ENCODE measurements around the gene TMEM255B.

The TMEM255B gene

DNA sequence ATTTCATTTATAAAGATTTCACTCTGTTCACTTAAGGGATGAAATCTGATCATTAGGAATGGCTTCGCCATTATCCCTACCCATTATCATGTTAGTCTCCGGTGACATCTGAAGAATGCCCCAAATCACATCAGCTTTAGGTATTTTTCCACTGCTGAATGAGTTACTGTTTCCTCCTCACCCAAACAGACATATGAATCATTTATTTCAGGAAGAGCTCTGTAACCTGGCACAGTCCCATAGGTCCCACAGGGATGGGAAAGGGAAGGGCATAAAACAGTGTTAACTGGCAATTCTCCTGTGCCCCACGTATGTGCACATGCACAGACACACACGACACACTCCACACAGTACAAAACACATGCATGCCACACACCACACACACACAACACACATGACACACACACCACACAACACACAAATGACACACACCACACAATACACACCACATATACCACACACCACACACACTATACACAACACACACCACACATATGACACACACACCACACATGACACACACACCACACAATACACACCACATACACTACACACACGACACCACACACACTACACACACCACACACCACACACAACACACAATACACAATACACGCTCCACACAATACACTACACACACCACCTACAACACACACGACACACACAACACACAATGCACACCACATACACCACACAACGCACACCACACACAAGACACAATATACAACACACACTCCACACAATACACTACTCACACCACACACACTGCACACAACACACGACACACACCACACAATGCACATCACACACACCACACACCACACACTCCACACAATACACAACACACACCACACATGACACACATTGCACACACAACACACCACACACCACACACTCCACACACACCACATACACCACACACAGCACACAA, 15.4 kb downstream of the TMEM255B start:
- no peaks in the 10 kb centered on the region for H3K27me3 ChIP-seq (ENCODE audit: low read depth)
- DNase-seq (ENCODE audit: low spot score in 2 of 2), result no peak
- H3K36me3 ChIP-seq (replicated peaks), result no peaks in the 10 kb centered on the region
- in situ Hi-C loops (cut with MboI; ENCODE audit: low sequenced_read_pairs), result no loop called here
- no peak overlapping the region for H3K4me3 ChIP-seq
- no peaks in the 10 kb centered on the region for H3K4me1 ChIP-seq
- H3K9me3 ChIP-seq, result no peaks in the 10 kb centered on the region

DNA sequence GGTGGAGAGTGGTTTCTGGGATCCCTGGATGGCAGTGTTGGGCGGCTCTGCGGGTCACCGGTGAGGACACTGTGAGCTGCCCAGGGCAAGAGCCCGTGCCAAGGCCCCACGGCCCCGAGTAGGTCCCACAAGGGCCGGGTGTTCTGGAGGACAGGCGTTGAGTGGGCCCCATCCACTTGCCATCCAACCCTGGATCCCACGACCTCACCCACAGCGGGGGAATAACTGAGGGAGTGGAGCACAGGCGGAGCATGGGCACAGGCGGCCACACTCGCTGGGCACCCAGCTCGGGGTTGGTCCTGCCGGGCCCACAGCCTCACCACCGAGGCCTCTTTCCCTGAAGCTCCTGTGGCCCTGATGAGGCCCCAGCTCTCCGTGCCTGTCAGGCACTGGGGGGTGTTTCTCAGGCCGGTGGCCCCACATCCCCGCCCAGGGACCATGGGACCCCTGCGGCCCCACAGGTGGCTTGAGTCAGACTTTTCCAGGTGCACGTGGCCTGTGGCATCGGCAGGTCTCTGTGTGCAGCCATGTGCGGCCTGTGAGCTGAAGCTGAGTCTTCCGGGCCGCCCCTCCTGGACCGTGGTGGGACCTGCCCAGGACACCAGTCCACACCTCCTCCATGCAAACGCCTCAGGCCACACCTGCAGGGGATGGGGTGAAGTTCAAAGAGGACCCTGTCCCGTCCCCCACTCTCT, 16.6 kb downstream of the TMEM255B start:
- no peaks in the 10 kb centered on the region for H3K36me3 ChIP-seq (replicated peaks)
- peaks cover 7% of the 10 kb centered on the region; the same call in 1 of the 2 replicates for H3K27me3 ChIP-seq (ENCODE audit: low read depth)
- H3K4me1 ChIP-seq, result no peaks in the 10 kb centered on the region
- H3K4me3 ChIP-seq, result no peak overlapping the region
- DNase-seq (ENCODE audit: low spot score in 2 of 2), result no peak
- H3K9me3 ChIP-seq, result no peaks in the 10 kb centered on the region
- in situ Hi-C loops (cut with MboI; ENCODE audit: low sequenced_read_pairs), result no loop called here

DNA sequence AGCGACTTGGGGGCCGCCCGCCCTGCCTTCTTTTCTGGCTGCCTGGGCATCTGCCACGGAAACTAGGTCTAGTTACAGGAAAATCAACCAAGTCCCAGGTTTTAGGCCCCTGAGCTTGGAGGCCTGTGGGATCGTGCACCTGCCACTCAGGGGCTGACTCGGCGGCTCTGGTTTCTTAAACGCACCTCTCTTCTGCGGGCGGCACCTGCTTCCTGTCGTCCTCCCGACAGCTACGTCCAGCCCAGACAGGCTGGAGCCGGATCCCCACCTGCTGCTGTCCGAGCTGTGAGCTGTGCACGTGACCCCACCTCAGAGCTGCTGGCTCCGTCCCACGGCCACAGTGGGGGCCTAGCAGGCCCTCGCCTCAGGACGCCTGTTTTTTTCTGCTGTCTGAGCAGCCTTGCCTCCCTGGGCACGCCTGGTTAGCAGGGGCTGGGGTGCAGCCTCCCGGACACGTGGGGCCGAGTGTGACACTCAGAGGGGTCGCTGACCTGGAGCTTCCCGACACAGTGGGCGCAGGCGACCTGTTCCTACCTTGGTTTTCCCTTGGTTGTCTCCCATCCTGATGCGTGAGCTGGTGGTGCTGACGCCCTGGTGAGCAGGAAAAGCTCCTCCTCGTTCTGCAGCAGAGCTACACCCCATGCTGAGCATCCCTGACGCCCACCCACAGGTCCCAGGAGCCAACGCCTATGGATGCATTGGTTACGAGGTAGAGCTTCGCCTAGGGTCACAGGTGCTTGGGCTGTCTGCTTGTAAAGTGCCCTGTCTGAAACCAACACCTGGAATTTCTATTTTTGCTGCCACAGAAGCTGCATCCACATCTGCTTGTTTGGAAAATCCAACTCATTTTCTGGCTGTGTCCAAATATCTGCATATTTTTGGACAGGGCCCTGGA, 17.5 kb downstream of the TMEM255B start:
- H3K36me3 ChIP-seq (replicated peaks), result no peaks in the 10 kb centered on the region
- no peak overlapping the region for H3K4me3 ChIP-seq
- no peaks in the 10 kb centered on the region for H3K9me3 ChIP-seq
- no peaks in the 10 kb centered on the region for H3K4me1 ChIP-seq
- in situ Hi-C loops (cut with MboI; ENCODE audit: low sequenced_read_pairs), result no loop called here
- DNase-seq (ENCODE audit: low spot score in 2 of 2), result no peak
- H3K27me3 ChIP-seq (ENCODE audit: low read depth), result peaks cover 14% of the 10 kb centered on the region

DNA sequence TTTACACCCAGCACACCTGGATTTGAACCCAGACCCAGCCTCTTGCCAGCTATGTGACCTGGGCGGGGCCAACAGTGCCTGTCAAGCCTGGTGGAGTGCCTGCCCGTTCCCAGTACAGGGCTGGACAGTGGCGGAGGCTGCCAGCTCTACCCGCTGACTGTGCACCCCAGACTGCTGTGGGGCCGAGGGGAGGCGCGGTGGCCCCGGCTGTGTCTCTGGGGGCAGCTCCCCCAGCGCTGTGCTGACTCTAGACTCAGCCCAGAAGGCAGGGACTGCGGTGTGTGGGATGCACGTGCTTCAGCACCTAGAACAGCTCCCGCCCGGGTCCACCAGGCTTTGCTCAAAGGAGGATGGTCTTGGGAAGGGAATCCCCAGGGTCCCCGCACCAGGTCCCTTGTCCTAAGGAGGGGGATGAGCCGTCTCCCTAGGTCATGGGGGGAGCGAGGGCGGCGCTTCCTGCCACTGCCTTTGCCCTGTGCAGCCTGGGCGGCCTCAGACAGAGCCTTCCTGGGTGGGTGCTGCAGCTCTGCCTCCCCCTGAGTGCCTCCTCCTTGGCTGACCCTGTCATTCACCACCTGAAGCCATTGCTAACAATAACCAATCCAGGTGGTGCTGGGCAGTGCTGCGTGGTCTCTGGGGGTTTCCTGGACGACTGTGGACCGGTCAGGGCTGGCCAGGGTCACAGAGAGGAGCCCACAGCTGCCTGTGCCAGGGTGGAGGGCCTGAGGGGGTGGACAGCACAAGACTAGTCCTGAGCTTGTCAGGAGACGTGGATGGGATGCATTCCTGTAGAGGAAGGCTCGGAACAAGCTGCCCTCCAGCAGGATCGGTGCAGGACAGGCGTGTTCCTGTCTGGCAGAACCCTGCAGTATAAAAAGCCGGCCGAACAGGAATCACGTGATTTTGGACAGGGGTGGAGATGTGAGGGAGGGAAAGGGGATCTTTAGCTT, 18.6 kb downstream of the TMEM255B start:
- Histone ChIP-seq H3K4me3 (no peak overlapping the region), H3K27me3 (ENCODE audit: low read depth) (peaks cover 20% of the 10 kb centered on the region), H3K9me3 (no peaks in the 10 kb centered on the region), H3K4me1 (no peaks in the 10 kb centered on the region), H3K36me3 (replicated peaks) (no peaks in the 10 kb centered on the region)
- DNase-seq (ENCODE audit: low spot score in 2 of 2), result peak in 1 of 2 experiments; percentile 50
- in situ Hi-C loops (cut with MboI; ENCODE audit: low sequenced_read_pairs), result no loop called here

DNA sequence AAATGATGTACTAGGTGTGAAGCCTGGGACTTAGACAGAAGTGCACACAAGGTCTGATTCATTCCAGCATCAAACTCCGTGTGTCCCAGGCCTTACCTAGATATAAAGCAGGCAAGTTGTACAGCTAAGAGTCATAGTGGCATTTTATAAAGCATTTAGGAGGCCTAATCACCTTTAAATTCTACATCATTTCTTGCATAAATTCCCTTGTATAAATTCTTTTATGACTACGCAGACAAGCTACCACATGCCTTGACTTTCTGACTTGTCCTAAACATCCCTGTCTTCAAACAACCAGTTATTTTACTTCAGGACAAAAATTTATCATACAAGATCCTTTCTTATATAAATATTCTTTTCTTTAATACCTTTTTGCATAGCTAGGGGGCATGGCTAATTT, 22.5 kb downstream of the TMEM255B start:
- H3K27me3 ChIP-seq (ENCODE audit: low read depth), result peaks cover 34% of the 10 kb centered on the region
- no peak for DNase-seq (ENCODE audit: low spot score in 2 of 2)
- H3K4me1 ChIP-seq, result no peaks in the 10 kb centered on the region
- H3K36me3 ChIP-seq (replicated peaks), result no peaks in the 10 kb centered on the region
- in situ Hi-C loops (cut with MboI; ENCODE audit: low sequenced_read_pairs), result no loop called here
- no peaks in the 10 kb centered on the region; the same call in 1 of the 2 replicates for H3K9me3 ChIP-seq
- H3K4me3 ChIP-seq, result no peak overlapping the region

DNA sequence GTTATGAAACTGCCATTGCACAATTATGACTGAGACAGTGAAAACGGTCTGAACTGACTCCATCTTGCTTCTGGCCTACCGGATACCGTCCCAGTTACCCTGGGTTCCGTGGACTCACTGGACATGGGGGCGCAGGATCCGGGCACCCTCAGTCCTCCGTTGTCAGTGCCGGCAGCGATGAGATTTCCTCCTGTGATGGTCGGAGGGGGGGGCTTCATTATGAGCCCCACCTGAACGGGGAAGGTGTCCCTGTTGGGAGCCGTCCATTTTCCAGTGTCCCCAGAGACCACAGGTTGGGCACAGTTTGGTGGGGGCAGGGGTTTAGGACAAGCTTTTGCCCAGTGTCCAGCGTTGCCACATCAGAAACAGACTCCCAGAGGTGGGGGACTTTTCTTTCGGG, 23.4 kb downstream of the TMEM255B start:
- H3K9me3 ChIP-seq, result no peaks in the 10 kb centered on the region; the same call in 1 of the 2 replicates
- in situ Hi-C loops (cut with MboI; ENCODE audit: low sequenced_read_pairs), result no loop called here
- H3K36me3 ChIP-seq (replicated peaks), result no peaks in the 10 kb centered on the region
- H3K4me3 ChIP-seq, result no peak overlapping the region
- no peaks in the 10 kb centered on the region for H3K4me1 ChIP-seq
- DNase-seq (ENCODE audit: low spot score in 2 of 2), result no peak
- peaks cover 34% of the 10 kb centered on the region for H3K27me3 ChIP-seq (ENCODE audit: low read depth)

DNA sequence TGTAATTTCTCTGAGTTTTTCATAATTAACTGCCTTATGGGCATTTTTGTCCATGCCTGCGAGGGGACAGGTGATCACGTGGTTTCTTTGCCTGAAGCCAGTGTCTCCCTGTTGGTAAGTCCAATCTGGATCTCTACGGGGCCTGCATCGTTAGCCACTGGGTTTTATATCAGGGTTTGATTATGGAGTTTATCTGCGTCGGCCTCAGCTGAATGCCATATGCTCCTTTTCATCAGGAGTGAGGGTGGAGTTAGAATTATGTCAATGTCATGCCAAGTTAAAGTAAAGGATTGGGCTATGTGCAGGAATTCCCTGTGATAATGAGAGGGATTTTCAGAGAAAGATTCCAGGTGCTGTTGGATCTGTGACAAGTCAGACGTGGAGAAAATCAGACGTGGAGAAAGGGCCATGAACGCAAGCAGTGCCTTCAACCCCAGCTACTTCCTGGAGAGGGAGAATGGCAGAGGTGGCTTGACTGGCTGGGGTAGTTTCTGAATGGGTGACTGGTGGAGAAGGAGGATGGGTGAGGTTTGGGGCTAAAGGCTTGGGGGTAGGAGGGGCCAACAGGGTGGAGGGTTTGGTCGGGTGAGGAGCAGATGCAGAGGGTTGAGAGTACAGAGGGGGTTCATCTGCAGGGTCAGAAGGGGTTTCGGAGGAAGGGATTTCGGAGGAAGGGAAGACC, 24.3 kb downstream of the TMEM255B start:
- H3K36me3 ChIP-seq (replicated peaks), result no peaks in the 10 kb centered on the region
- no peaks in the 10 kb centered on the region for H3K4me1 ChIP-seq
- in situ Hi-C loops (cut with MboI; ENCODE audit: low sequenced_read_pairs), result no loop called here
- no peak for DNase-seq (ENCODE audit: low spot score in 2 of 2)
- H3K9me3 ChIP-seq, result no peaks in the 10 kb centered on the region; the same call in 1 of the 2 replicates
- peaks cover 34% of the 10 kb centered on the region for H3K27me3 ChIP-seq (ENCODE audit: low read depth)
- no peak overlapping the region for H3K4me3 ChIP-seq

DNA sequence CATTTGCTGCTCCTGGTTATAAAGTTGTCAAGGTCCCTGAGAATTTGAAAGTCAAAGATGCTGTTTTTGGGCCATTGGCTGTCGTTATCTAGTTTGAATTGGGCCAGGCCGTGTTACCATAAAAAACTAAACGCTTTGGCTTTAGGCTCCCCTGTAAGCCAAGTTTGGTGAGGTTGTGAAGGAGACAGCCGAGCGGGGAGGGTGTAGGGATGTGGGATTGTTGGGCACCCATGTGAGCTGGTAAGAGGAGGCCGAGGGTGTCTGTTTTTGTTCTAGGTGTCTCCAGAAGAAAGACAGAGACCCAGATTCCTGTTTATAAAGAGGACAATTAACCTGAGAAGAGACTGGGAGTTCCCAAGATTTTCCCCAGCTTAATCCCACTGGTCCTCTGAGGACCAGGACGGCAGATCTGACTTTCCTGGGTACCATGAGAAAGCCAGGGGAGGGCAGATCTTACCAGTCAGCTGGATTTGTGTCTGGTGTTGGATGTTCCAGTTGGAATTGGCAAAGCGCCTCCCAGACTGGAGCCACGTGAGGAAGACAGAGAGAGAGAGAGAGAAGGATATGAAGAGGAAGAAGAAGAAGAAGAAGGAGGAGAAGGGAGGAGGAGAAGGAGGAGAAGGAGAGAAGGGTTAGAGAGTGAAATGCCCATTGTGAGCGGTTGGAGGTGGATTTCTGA, 25.1 kb downstream of the TMEM255B start:
- Histone ChIP-seq H3K36me3 (replicated peaks) (no peaks in the 10 kb centered on the region), H3K27me3 (ENCODE audit: low read depth) (peaks cover 34% of the 10 kb centered on the region), H3K4me3 (no peak overlapping the region), H3K9me3 (no peaks in the 10 kb centered on the region; the same call in 1 of the 2 replicates), H3K4me1 (no peaks in the 10 kb centered on the region)
- in situ Hi-C loops (cut with MboI; ENCODE audit: low sequenced_read_pairs), result no loop called here
- no peak for DNase-seq (ENCODE audit: low spot score in 2 of 2)

DNA sequence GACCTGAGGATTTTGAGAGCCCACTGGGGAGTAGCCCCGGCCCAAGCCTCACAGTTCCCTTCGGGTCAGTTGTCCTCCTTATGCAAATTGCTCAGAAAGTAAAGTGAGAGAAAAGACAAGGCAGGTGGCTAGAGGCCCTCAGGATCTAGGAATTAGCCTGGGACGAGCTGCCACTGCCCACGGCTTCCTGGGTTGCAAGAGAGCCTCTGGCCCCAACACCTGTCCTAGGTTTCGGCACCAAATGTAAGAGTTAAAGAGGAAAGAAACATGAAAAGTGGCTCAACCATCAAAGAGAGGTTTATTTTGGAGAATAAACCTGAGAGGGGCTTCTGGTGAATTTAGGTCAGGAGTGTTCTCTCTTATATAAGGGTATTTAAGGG, 25.6 kb downstream of the TMEM255B start:
- no peak for DNase-seq (ENCODE audit: low spot score in 2 of 2)
- Histone ChIP-seq H3K4me3 (no peak overlapping the region), H3K4me1 (no peaks in the 10 kb centered on the region), H3K9me3 (no peaks in the 10 kb centered on the region; the same call in 1 of the 2 replicates), H3K36me3 (replicated peaks) (no peaks in the 10 kb centered on the region), H3K27me3 (ENCODE audit: low read depth) (peaks cover 33% of the 10 kb centered on the region)
- in situ Hi-C loops (cut with MboI; ENCODE audit: low sequenced_read_pairs), result no loop called here

DNA sequence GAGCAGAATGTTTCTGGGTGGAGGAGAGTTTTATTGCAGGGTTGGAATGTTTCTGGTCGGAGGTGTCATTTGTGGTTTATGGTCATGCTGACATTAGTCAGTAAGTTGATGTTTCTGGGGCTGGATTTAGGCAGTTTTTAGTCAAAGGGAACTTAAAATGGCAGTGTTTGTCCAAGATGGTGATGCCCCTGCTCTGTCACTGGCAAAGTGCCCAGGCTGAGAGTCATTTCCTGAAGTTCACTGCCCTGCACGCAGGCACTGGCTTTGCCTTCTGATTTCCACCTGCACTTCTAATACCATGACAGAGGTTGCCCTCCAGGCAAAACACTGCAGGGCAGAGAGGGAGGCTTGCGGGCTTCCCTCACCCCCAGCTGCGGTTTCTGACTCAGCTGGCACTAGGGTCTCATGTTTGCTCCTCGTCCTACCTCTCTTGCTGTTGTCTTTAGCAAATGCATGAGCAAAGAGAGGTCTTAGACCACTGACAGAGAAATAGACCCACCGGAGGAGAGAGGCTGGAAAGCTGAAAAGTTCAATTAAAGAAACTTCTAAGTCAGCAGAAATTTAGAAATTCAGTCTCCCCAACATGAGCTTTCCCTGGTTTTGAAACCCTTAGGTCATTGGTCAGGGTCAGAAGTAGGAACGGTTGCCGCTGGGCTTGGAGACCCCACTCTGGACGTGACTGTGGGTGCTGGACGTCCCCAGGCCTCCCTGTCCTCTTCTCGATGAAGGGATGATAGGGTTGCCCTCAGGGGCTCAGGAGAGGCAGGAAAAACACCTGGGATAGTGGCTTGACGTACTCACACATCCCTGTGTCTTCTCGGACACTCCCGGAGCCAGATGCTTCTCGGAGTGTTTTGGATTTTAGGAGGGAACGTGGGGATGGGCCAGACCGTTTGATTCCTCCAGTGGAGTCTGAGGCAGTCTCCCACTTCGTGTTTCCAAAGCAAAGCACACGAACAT, 26.3 kb downstream of the TMEM255B start:
- in situ Hi-C loops (cut with MboI; ENCODE audit: low sequenced_read_pairs), result no loop called here
- DNase-seq (ENCODE audit: low spot score in 2 of 2), result no peak
- Histone ChIP-seq H3K27me3 (ENCODE audit: low read depth) (peaks cover 29% of the 10 kb centered on the region), H3K4me3 (no peak overlapping the region), H3K36me3 (replicated peaks) (no peaks in the 10 kb centered on the region), H3K4me1 (no peaks in the 10 kb centered on the region), H3K9me3 (no peaks in the 10 kb centered on the region; the same call in 1 of the 2 replicates)

DNA sequence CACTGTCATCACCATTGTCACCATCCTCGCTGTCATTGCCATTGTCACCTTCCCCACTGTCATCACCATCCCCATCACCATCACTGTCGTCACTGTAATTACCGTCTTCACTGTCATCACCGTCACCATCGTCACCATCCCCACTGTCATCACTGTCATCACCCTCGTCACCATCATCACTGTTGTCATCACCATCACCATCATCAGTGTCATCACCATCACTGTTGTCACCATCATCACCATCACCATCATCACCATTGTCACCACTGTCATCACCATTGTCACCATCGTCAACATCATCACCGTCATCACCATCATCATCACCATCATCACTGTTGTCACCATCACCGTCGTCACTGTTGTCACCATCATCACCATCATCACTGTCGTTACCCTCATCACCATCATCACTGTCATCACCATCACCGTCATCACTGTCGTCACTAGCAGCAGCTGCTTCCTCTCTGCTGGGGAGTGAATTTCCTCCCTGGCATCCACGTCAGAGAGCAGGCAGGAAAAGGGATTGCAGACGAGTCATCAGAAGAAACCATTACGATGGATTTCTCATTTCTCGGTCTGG, 27.3 kb downstream of the TMEM255B start:
- Histone ChIP-seq H3K36me3 (replicated peaks) (no peaks in the 10 kb centered on the region), H3K9me3 (no peaks in the 10 kb centered on the region; the same call in 1 of the 2 replicates), H3K4me1 (no peaks in the 10 kb centered on the region), H3K4me3 (no peak overlapping the region), H3K27me3 (ENCODE audit: low read depth) (peaks cover 21% of the 10 kb centered on the region)
- in situ Hi-C loops (cut with MboI; ENCODE audit: low sequenced_read_pairs), result no loop called here
- DNase-seq (ENCODE audit: low spot score in 2 of 2), result no peak

Data from HAP-1 (cell line).